ENCODE results near the gene VGLL3. TPM values are rescaled to one million over a fixed set of nuclear protein-coding genes. Genes with fewer than 3 reads are reported as not detected.

VGLL3 gene
- total RNA-seq, 2 donors from 2014 or later: 0.44 to 1.8 TPM

GRCh38 chr3:86960550-86960949 lies 30.4 kb downstream of the VGLL3 start:
- no peak overlapping the region for H3K4me3 Mint-ChIP-seq
- H3K36me3 Mint-ChIP-seq (ENCODE audit: low read depth): no peaks in the 10 kb centered on the region
- WGBS, 2 experiments (ENCODE audit: insufficient coverage in 1 of 2, insufficient read length in 1 of 2): 82 to 100% methylated on average over 1 to 2 of the region's 3 CpGs
- Histone ChIP-seq H3K9me3 (ENCODE audit: control insufficient read depth, low read length) (no peaks in the 10 kb centered on the region), H3K9ac (ENCODE audit: extremely low read depth, low read length, poor library complexity, severe bottlenecking) (no peak overlapping the region), H3K36me3 (ENCODE audit: control insufficient read depth, insufficient read depth, low read length) (no peaks in the 10 kb centered on the region), H3K27me3 (ENCODE audit: control insufficient read depth, insufficient read depth, low read length, poor library complexity, severe bottlenecking) (no peaks in the 10 kb centered on the region), H3K4me3 (ENCODE audit: low read length) (no peak overlapping the region), H3K27ac (ENCODE audit: low read depth, low read length) (no peak overlapping the region), H3K4me1 (ENCODE audit: control insufficient read depth, insufficient read depth, low read length) (peaks cover 3% of the 10 kb centered on the region)
- H3K27me3 Mint-ChIP-seq (ENCODE audit: insufficient read depth): no peaks in the 10 kb centered on the region
- H3K4me1 Mint-ChIP-seq: peaks cover 6% of the 10 kb centered on the region
- H3K9me3 Mint-ChIP-seq: no peaks in the 10 kb centered on the region
- no peak overlapping the region for H3K27ac Mint-ChIP-seq
- DNase-seq: no peak
- TF ChIP-seq CTCF (conservative IDR thresholded peaks at IDR 0.05): no peak

GRCh38 chr3:86958534-86958933 lies 32.4 kb downstream of the VGLL3 start:
- Histone ChIP-seq H3K9me3 (ENCODE audit: control insufficient read depth, low read length) (no peaks in the 10 kb centered on the region), H3K4me3 (ENCODE audit: low read length) (no peak overlapping the region), H3K4me1 (ENCODE audit: control insufficient read depth, insufficient read depth, low read length) (peaks cover 3% of the 10 kb centered on the region), H3K36me3 (ENCODE audit: control insufficient read depth, insufficient read depth, low read length) (no peaks in the 10 kb centered on the region), H3K27ac (ENCODE audit: low read depth, low read length) (no peak overlapping the region), H3K9ac (ENCODE audit: extremely low read depth, low read length, poor library complexity, severe bottlenecking) (no peak overlapping the region), H3K27me3 (ENCODE audit: control insufficient read depth, insufficient read depth, low read length, poor library complexity, severe bottlenecking) (no peaks in the 10 kb centered on the region)
- no peak for DNase-seq
- no peak overlapping the region for H3K27ac Mint-ChIP-seq
- no peak overlapping the region for H3K4me3 Mint-ChIP-seq
- peaks cover 6% of the 10 kb centered on the region for H3K4me1 Mint-ChIP-seq
- no peaks in the 10 kb centered on the region for H3K36me3 Mint-ChIP-seq (ENCODE audit: low read depth)
- H3K9me3 Mint-ChIP-seq: no peaks in the 10 kb centered on the region
- WGBS, 2 experiments (ENCODE audit: insufficient coverage in 1 of 2, insufficient read length in 1 of 2): 50% methylated on average over 1 of the region's 1 CpG; no CpG with 5 or more reads in 1 of the 2 experiments
- H3K27me3 Mint-ChIP-seq (ENCODE audit: insufficient read depth): no peaks in the 10 kb centered on the region
- TF ChIP-seq CTCF (conservative IDR thresholded peaks at IDR 0.05): no peak

- H3K4me1 Mint-ChIP-seq: no peaks in the 10 kb centered on the region
- H3K36me3 ChIP-seq (ENCODE audit: control insufficient read depth, insufficient read depth, low read length): no peaks in the 10 kb centered on the region
- no peaks in the 10 kb centered on the region for H3K27me3 ChIP-seq (ENCODE audit: control insufficient read depth, insufficient read depth, low read length, poor library complexity, severe bottlenecking)
- no peak overlapping the region for H3K27ac ChIP-seq (ENCODE audit: low read depth, low read length)
- no peaks in the 10 kb centered on the region for H3K9me3 Mint-ChIP-seq
- no peak overlapping the region for H3K9ac ChIP-seq (ENCODE audit: extremely low read depth, low read length, poor library complexity, severe bottlenecking)
- 94 to 100% methylated on average over 2 of the region's 2 CpGs for WGBS, 2 experiments (ENCODE audit: insufficient coverage in 1 of 2, insufficient read length in 1 of 2)
- H3K27me3 Mint-ChIP-seq (ENCODE audit: insufficient read depth): no peaks in the 10 kb centered on the region
- H3K9me3 ChIP-seq (ENCODE audit: control insufficient read depth, low read length): no peaks in the 10 kb centered on the region
- no peak overlapping the region for H3K27ac Mint-ChIP-seq
- no peak overlapping the region for H3K4me3 Mint-ChIP-seq
- no peaks in the 10 kb centered on the region for H3K36me3 Mint-ChIP-seq (ENCODE audit: low read depth)
- H3K4me3 ChIP-seq (ENCODE audit: low read length): no peak overlapping the region
- H3K4me1 ChIP-seq (ENCODE audit: control insufficient read depth, insufficient read depth, low read length): no peaks in the 10 kb centered on the region
- no peak for DNase-seq
- no peak for TF ChIP-seq CTCF (conservative IDR thresholded peaks at IDR 0.05)
These were observed 36.2 kb downstream of the VGLL3 start for GRCh38 chr3:86954747-86955146.

Measured in endodermal cell (in vitro differentiated cells).